ENCODE data around the gene ZNRF1. TPM values are rescaled to one million over a fixed set of nuclear protein-coding genes. Genes with fewer than 3 reads are reported as not detected.

ZNRF1 gene
- total RNA-seq, 1 experiment from 2014 or later = 10.5 TPM

GRCh38 chr16:75118943-75119539 is 120.2 kb downstream of the ZNRF1 start:
- BruUV-seq (replicated peaks) = no TSS peak
- intact Hi-C loops (cut with micrococcal nuclease) = no loop called here
- Mint-ChIP-seq H3K27ac (ENCODE audit: low read depth, unreplicated experiment) (no peak overlapping the region), H3K27me3 (ENCODE audit: insufficient read depth, unreplicated experiment) (no peaks in the 10 kb centered on the region), H3K4me1 (ENCODE audit: insufficient read depth, unreplicated experiment) (peaks cover 4% of the 10 kb centered on the region), H3K4me3 (ENCODE audit: unreplicated experiment) (no peak overlapping the region), H3K36me3 (ENCODE audit: insufficient read depth, unreplicated experiment) (peaks cover 12% of the 10 kb centered on the region), H3K9me3 (ENCODE audit: unreplicated experiment) (no peaks in the 10 kb centered on the region)
- ChIA-PET POLR2A (interaction anchor here (1.4 to 1.6 kb wide), 2 partner anchors 12 to 121 kb away, joined by 3 read pairs; no protein-coding TSS in a partner anchor), CTCF (interaction anchor here (0.7 to 5.3 kb wide), 4 partner anchors 7 to 409 kb away, joined by 3 to 30 read pairs (median 5); no protein-coding TSS in a partner anchor)
- TF ChIP-seq CTCF (IDR thresholded peaks at IDR 0.05; ENCODE audit: unreplicated experiment) = no peak
- no peak for DNase-seq (ENCODE audit: unreplicated experiment)

GRCh38 chr16:75120253-75120652 is 121.4 kb downstream of the ZNRF1 start:
- H3K4me1 Mint-ChIP-seq (ENCODE audit: insufficient read depth, unreplicated experiment) = peaks cover 4% of the 10 kb centered on the region
- no peak for DNase-seq (ENCODE audit: unreplicated experiment)
- peaks cover 10% of the 10 kb centered on the region for H3K36me3 Mint-ChIP-seq (ENCODE audit: insufficient read depth, unreplicated experiment)
- H3K27me3 Mint-ChIP-seq (ENCODE audit: insufficient read depth, unreplicated experiment) = no peaks in the 10 kb centered on the region
- ChIA-PET POLR2A (interaction anchor here (0.7 to 1.2 kb wide), 4 partner anchors 9 to 85 kb away, joined by 3 to 6 read pairs (median 4); no protein-coding TSS in a partner anchor), CTCF (interaction anchor here (1.7 to 5.3 kb wide), 2 partner anchors 8 to 122 kb away, joined by 6 to 30 read pairs; no protein-coding TSS in a partner anchor)
- H3K4me3 Mint-ChIP-seq (ENCODE audit: unreplicated experiment) = no peak overlapping the region
- intact Hi-C loops (cut with micrococcal nuclease) = no loop called here
- no peak for TF ChIP-seq CTCF (IDR thresholded peaks at IDR 0.05; ENCODE audit: unreplicated experiment)
- no peak overlapping the region for H3K27ac Mint-ChIP-seq (ENCODE audit: low read depth, unreplicated experiment)
- BruUV-seq (replicated peaks) = no TSS peak
- H3K9me3 Mint-ChIP-seq (ENCODE audit: unreplicated experiment) = no peaks in the 10 kb centered on the region

GRCh38 chr16:75121949-75122568 is 123.2 kb downstream of the ZNRF1 start:
- POLR2A ChIA-PET = no interaction called here
- intact Hi-C loops (cut with micrococcal nuclease) = no loop called here
- CTCF ChIA-PET = interaction anchor here (0.6 to 5.3 kb wide), 5 partner anchors 10 to 236 kb away, joined by 3 to 30 read pairs (median 3); no protein-coding TSS in a partner anchor

More at GRCh38 chr16:75121949-75122568, 123.2 kb downstream of the ZNRF1 start:
- no peaks in the 10 kb centered on the region for H3K4me1 Mint-ChIP-seq (ENCODE audit: insufficient read depth, unreplicated experiment)
- no peaks in the 10 kb centered on the region for H3K9me3 Mint-ChIP-seq (ENCODE audit: unreplicated experiment)
- no TSS peak for BruUV-seq (replicated peaks)
- H3K27ac Mint-ChIP-seq (ENCODE audit: low read depth, unreplicated experiment) = no peak overlapping the region
- TF ChIP-seq CTCF (IDR thresholded peaks at IDR 0.05; ENCODE audit: unreplicated experiment) = no peak
- H3K36me3 Mint-ChIP-seq (ENCODE audit: insufficient read depth, unreplicated experiment) = peaks cover 6% of the 10 kb centered on the region
- H3K4me3 Mint-ChIP-seq (ENCODE audit: unreplicated experiment) = no peak overlapping the region
- no peak for DNase-seq (ENCODE audit: unreplicated experiment)
- no peaks in the 10 kb centered on the region for H3K27me3 Mint-ChIP-seq (ENCODE audit: insufficient read depth, unreplicated experiment)

Data from MCF 10A (cell line).